DOHH2 (cell line): ENCODE results near the gene LATS1.

Source experiments
- H3F3A ChIP-seq: fragments of 200-600 bp; sonication (generic), shearing (Covaris generic); 2 replicates; pipeline ENCODE4 v1.6.0; 2016; ENCODE audit warnings: antibody characterized with exemption, mild to moderate bottlenecking; ENCODE audit not compliant: control insufficient read depth, insufficient read depth
- H3K27ac ChIP-seq: fragments of 200-600 bp; sonication (generic); 2 replicates; pipeline ENCODE4 v1.5.1; 2014; ENCODE audit warnings: low read depth, mild to moderate bottlenecking, low read length, moderate library complexity
- H3K27me3 ChIP-seq: fragments of 200-600 bp; sonication (generic); 2 replicates; pipeline ENCODE4 v1.6.1; 2014; ENCODE audit warnings: mild to moderate bottlenecking, low read length, mixed read lengths; ENCODE audit not compliant: control insufficient read depth
- H3K36me3 ChIP-seq: fragments of 200-600 bp; sonication (generic); 2 replicates; pipeline ENCODE4 v1.6.1; 2014; ENCODE audit warnings: mild to moderate bottlenecking, low read length, moderate library complexity, mixed read lengths; ENCODE audit not compliant: control insufficient read depth
- H3K4me1 ChIP-seq: fragments of 200-600 bp; sonication (generic); 2 replicates; pipeline ENCODE4 v1.6.1; 2014; ENCODE audit warnings: mild to moderate bottlenecking, low read length, mixed read lengths; ENCODE audit not compliant: control insufficient read depth
- H3K4me2 ChIP-seq: fragments of 200-600 bp; sonication (generic); 2 replicates; pipeline ENCODE4 v1.6.0; 2014; ENCODE audit warnings: mild to moderate bottlenecking, low read length, moderate library complexity
- H3K4me3 ChIP-seq: fragments of 200-600 bp; sonication (generic); 2 replicates; pipeline ENCODE4 v1.5.1; 2014; ENCODE audit warnings: mild to moderate bottlenecking, low read length, mixed read lengths
- H3K79me2 ChIP-seq: fragments of 200-600 bp; sonication (generic); 2 replicates; pipeline ENCODE4 v1.6.1; 2014; ENCODE audit warnings: mild to moderate bottlenecking, low read length, mixed read lengths; ENCODE audit not compliant: control insufficient read depth
- H3K9me2 ChIP-seq: fragments of 200-600 bp; sonication (generic); replicated peaks from 2 replicates; pipeline ENCODE4 v1.6.1; 2014; ENCODE audit warnings: mild to moderate bottlenecking, low read length, mixed read lengths; ENCODE audit not compliant: control insufficient read depth
- H3K9me3 ChIP-seq: fragments of 200-600 bp; sonication (generic); 2 replicates; pipeline ENCODE4 v1.6.1; 2014; ENCODE audit warnings: antibody characterized with exemption, low read length, mixed read lengths; ENCODE audit not compliant: control insufficient read depth, insufficient read depth
- H4K20me1 ChIP-seq: fragments of 200-600 bp; sonication (generic); 2 replicates; pipeline ENCODE4 v1.6.0; 2014; ENCODE audit warnings: low read depth, mild to moderate bottlenecking, antibody characterized with exemption, low read length, moderate library complexity; ENCODE audit not compliant: control insufficient read depth, insufficient read depth
- CTCF ChIP-seq: fragments of 200-600 bp; sonication (generic); IDR thresholded peaks from one replicate; pipeline ENCODE4 v1.5.1; 2014; ENCODE audit warnings: antibody characterized with exemption, mild to moderate bottlenecking, low read depth, low read length; ENCODE audit not compliant: poor library complexity, severe bottlenecking
- EZH2phosphoT487 ChIP-seq: fragments of 200-600 bp; sonication (generic); IDR thresholded peaks from 2 replicates; pipeline ENCODE4 v1.6.1; 2017; ENCODE audit warnings: borderline replicate concordance, mild to moderate bottlenecking, antibody characterized with exemption, low read length, moderate library complexity, mixed read lengths

LATS1 gene

DNA sequence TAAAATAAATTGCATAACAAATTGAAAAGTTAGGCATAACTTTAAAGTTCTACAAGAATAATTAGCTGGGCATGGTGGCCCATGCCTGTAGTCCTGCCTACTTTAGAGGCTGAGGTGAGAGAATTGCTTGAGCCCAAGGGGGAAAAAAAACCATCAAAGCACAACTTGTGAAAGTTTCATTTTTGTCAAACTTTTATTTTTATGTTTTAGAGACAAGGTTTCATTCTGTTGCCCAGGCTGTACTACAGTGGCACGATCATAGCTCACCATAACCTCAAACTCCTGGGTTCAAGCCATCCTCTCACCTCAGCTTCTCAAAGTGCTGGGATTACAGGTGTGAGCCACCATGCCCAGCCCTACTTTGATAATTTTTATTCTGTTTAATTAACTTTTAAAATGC is 83.6 kb downstream of the LATS1 start:
- no peak overlapping the region for H3K4me2 ChIP-seq

GRCh38 chr6:149628875-149629510 is 88.9 kb downstream of the LATS1 start:
- no peak overlapping the region for H3K4me3 ChIP-seq
- no peaks in the 10 kb centered on the region for H3K27me3 ChIP-seq
- no peak overlapping the region for H3K27ac ChIP-seq
- no peak overlapping the region for H3K4me2 ChIP-seq
- peaks cover 6% of the 10 kb centered on the region for H3K4me1 ChIP-seq
- no peaks in the 10 kb centered on the region for H3K9me3 ChIP-seq
- no peaks in the 10 kb centered on the region for H4K20me1 ChIP-seq
- H3K79me2 ChIP-seq: no peaks in the 10 kb centered on the region
- peaks cover 10% of the 10 kb centered on the region for H3K36me3 ChIP-seq
- H3K9me2 ChIP-seq: no peaks in the 10 kb centered on the region
- peaks cover 7% of the 10 kb centered on the region; the same call in 1 of the 2 replicates for H3F3A ChIP-seq
- TF ChIP-seq CTCF (no peak), EZH2phosphoT487 (no peak)

More for the DNA sequence above, 83.6 kb downstream of the LATS1 start:
- Histone ChIP-seq H3K4me3 (no peak overlapping the region), H3K9me2 (no peaks in the 10 kb centered on the region), H3K27ac (no peak overlapping the region), H3F3A (peaks cover 6% of the 10 kb centered on the region; the same call in 1 of the 2 replicates), H4K20me1 (no peaks in the 10 kb centered on the region), H3K4me1 (peaks cover 1% of the 10 kb centered on the region), H3K79me2 (no peaks in the 10 kb centered on the region), H3K36me3 (peaks cover 8% of the 10 kb centered on the region), H3K27me3 (no peaks in the 10 kb centered on the region), H3K9me3 (no peaks in the 10 kb centered on the region)
- TF ChIP-seq EZH2phosphoT487 (no peak), CTCF (no peak)

GRCh38 chr6:149627672-149628071 is 90.2 kb downstream of the LATS1 start:
- H3K27me3 ChIP-seq: no peaks in the 10 kb centered on the region
- no peak for TF ChIP-seq EZH2phosphoT487
- no peak for TF ChIP-seq CTCF
- peaks cover 6% of the 10 kb centered on the region for H3K4me1 ChIP-seq
- no peaks in the 10 kb centered on the region for H3K79me2 ChIP-seq
- no peaks in the 10 kb centered on the region for H3K9me2 ChIP-seq
- H3F3A ChIP-seq: peaks cover 7% of the 10 kb centered on the region; the same call in 1 of the 2 replicates
- H3K4me3 ChIP-seq: no peak overlapping the region
- H3K27ac ChIP-seq: no peak overlapping the region
- no peak overlapping the region for H3K4me2 ChIP-seq
- no peaks in the 10 kb centered on the region for H3K9me3 ChIP-seq
- no peaks in the 10 kb centered on the region for H4K20me1 ChIP-seq
- peaks cover 13% of the 10 kb centered on the region for H3K36me3 ChIP-seq
